Adipocyte (in vitro differentiated cells): ENCODE results near the gene PRKCB.
"Not testable (repeated sequence)": the region's sequence is repeated elsewhere in the genome, so short reads cannot be mapped to it uniquely, and the experiment has no call there.

Experiments used
- DNase-seq: peaks from one replicate; pipeline ENCODE4 v3.0.0-alpha.2; 2015; ENCODE audit warnings: low read depth
- H3K27me3 ChIP-seq: replicated peaks from 2 replicates; pipeline ENCODE4 v1.7.0; 2013; ENCODE audit warnings: mild to moderate bottlenecking, low read length, moderate library complexity; ENCODE audit not compliant: control insufficient read depth, insufficient read depth
- H3K36me3 ChIP-seq: 2 replicates; pipeline ENCODE4 v1.7.0; 2013; ENCODE audit warnings: low read length, mild to moderate bottlenecking, moderate library complexity; ENCODE audit not compliant: control insufficient read depth, insufficient read depth, severe bottlenecking
- H3K4me1 ChIP-seq: 2 replicates; pipeline ENCODE4 v1.7.0; 2013; ENCODE audit warnings: mild to moderate bottlenecking, low read length, moderate library complexity; ENCODE audit not compliant: control insufficient read depth, insufficient read depth
- H3K4me3 ChIP-seq: 2 replicates; pipeline ENCODE4 v1.7.0; 2013; ENCODE audit warnings: mild to moderate bottlenecking, low read length, moderate library complexity
- H3K9ac ChIP-seq: 2 replicates; pipeline ENCODE4 v1.7.0; 2013; ENCODE audit warnings: mild to moderate bottlenecking, low read length, moderate library complexity
- H3K9me3 ChIP-seq: 2 replicates; pipeline ENCODE4 v1.7.0; 2013; ENCODE audit warnings: mild to moderate bottlenecking, low read length, moderate library complexity; ENCODE audit not compliant: control insufficient read depth

The PRKCB gene

GRCh38 chr16:24088767-24089166, 253.0 kb downstream of the PRKCB start:
- no peaks in the 10 kb centered on the region for H3K36me3 ChIP-seq
- no peaks in the 10 kb centered on the region for H3K27me3 ChIP-seq
- DNase-seq: no peak
- H3K9me3 ChIP-seq: peaks cover 21% of the 10 kb centered on the region
- no peak overlapping the region for H3K9ac ChIP-seq
- H3K4me1 ChIP-seq: no peaks in the 10 kb centered on the region
- H3K4me3 ChIP-seq: no peak overlapping the region

- no peak for DNase-seq
- Histone ChIP-seq H3K27me3 (no peaks in the 10 kb centered on the region), H3K36me3 (no peaks in the 10 kb centered on the region), H3K9ac (no peak overlapping the region), H3K9me3 (peaks cover 21% of the 10 kb centered on the region), H3K4me1 (no peaks in the 10 kb centered on the region), H3K4me3 (no peak overlapping the region)
These were observed 255.3 kb downstream of the PRKCB start for GRCh38 chr16:24091125-24091524.

GRCh38 chr16:24093049-24093448, 257.3 kb downstream of the PRKCB start:
- no peak overlapping the region for H3K9ac ChIP-seq
- H3K27me3 ChIP-seq: no peaks in the 10 kb centered on the region
- DNase-seq: no peak
- no peaks in the 10 kb centered on the region for H3K36me3 ChIP-seq
- H3K9me3 ChIP-seq: peaks cover 21% of the 10 kb centered on the region
- no peaks in the 10 kb centered on the region for H3K4me1 ChIP-seq
- H3K4me3 ChIP-seq: no peak overlapping the region

DNA sequence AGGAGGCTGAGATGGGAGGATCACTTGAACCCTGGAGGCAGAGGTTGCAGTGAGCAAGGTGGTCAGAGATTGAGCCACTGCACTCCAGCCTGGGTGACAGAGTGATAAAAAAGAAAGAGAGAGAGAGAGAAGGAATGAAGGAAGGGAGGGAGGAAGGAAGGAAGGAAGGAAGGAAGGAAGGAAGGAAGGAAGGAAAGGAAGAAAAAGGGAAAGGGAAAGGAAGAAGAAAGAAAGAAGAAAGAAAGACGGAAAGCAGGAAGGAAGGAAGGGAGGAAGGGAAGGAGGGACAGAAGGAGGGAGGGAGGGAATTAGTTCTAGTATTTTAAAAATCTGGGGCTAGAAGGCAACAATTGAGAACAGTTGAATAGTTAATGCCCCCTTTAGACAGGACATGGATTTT, 258.9 kb downstream of the PRKCB start:
- Histone ChIP-seq H3K4me1 (no peaks in the 10 kb centered on the region), H3K27me3 (no peaks in the 10 kb centered on the region), H3K9me3 (peaks cover 21% of the 10 kb centered on the region), H3K4me3 (no peak overlapping the region), H3K9ac (no peak overlapping the region), H3K36me3 (no peaks in the 10 kb centered on the region)
- DNase-seq: no peak

DNA sequence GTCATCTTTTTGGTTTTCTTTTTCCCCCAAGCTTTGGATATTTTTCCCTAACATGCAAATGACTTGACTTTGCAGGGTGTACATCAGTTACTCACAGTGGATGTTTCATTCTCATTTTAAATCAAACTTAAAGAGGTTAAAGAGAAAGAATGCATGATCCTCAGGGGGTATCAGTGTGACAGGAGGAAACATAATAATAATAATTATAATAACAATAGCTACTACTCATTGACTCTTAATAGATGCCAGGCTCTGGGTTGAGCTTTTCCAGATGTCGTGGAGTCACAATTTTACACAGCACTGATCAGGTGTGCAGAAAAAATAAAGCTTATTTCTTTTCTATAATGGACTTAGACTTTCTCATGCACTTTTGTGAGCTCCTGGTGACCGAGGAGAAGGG, 263.1 kb downstream of the PRKCB start:
- H3K4me3 ChIP-seq: no peak overlapping the region
- H3K36me3 ChIP-seq: no peaks in the 10 kb centered on the region

DNA sequence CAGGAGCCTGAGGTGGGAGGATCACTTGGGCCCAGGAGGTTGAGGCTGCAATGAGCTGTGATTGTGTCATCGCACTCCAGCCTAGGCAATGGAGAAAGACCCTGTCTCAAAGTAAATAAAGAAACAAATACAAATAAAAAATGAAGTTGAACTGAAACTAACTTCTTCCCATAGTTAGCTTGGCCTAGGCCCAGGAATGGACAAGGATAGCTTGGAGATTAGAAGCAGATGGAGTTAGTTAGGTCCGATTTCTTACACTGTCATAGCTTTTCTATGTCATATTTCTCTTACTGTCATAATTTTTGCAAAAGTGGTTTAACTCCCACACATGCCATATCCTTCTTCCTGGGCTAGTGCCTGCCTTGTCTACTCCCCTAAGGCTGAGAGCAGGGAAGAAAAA, 265.6 kb downstream of the PRKCB start:
- no peak overlapping the region for H3K9ac ChIP-seq
- no peaks in the 10 kb centered on the region for H3K36me3 ChIP-seq
- H3K4me3 ChIP-seq: no peak overlapping the region
- H3K9me3 ChIP-seq: no peaks in the 10 kb centered on the region
- DNase-seq: no peak
- H3K4me1 ChIP-seq: no peaks in the 10 kb centered on the region
- H3K27me3 ChIP-seq: no peaks in the 10 kb centered on the region

More for the DNA sequence above, 263.1 kb downstream of the PRKCB start:
- DNase-seq: no peak
- no peaks in the 10 kb centered on the region for H3K27me3 ChIP-seq
- no peaks in the 10 kb centered on the region for H3K9me3 ChIP-seq
- H3K4me1 ChIP-seq: no peaks in the 10 kb centered on the region
- no peak overlapping the region for H3K9ac ChIP-seq

DNA sequence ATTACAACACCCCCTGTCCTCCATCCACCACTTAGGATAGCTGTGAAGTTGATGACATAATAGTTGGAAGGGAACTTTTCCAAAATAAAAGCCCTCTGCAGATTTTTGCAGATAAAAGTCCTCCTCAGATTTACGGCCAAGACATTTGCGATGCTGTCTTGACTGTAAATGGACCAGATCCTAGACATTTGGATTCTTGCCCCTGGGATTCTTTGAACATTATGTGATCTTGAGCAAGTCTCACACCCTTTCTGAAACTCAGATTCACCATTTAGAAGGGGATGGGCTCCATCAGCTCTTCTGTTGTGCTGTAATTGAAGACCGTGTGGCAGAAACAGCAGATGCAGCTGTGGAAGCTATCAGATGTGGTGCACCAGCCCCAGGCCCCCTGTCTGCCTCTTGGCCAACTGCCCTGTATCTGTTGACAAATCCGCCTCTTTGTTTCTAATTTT, 266.5 kb downstream of the PRKCB start:
- no peak overlapping the region for H3K4me3 ChIP-seq
- H3K9ac ChIP-seq: no peak overlapping the region
- no peaks in the 10 kb centered on the region for H3K36me3 ChIP-seq
- H3K4me1 ChIP-seq: no peaks in the 10 kb centered on the region
- H3K27me3 ChIP-seq: no peaks in the 10 kb centered on the region
- no peak for DNase-seq
- H3K9me3 ChIP-seq: no peaks in the 10 kb centered on the region

- not testable (repeated sequence) for H3K4me3 ChIP-seq, H3K27me3 ChIP-seq, H3K9me3 ChIP-seq, H3K9ac ChIP-seq, DNase-seq, H3K36me3 ChIP-seq, H3K4me1 ChIP-seq
These were observed 269.7 kb downstream of the PRKCB start for GRCh38 chr16:24105471-24105870.

DNA sequence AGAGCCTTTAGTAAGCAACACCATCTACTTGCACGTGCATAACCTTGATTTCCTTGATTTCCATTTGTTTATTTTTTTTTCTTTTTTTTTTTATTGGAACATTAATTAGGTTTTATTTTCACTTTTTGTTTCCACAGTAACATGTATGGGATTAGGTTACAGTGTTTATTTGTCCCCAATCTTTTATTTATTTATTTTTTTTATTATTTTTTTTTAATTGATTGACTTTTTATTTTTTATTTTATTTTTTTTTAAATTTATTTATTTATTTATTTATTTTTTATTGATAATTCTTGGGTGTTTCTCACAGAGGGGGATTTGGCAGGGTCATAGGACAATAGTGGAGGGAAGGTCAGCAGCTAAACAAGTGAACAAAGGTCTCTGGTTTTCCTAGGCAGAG, 272.3 kb downstream of the PRKCB start:
- H3K9ac ChIP-seq, H3K36me3 ChIP-seq, DNase-seq, H3K4me3 ChIP-seq, H3K4me1 ChIP-seq, H3K27me3 ChIP-seq, H3K9me3 ChIP-seq: not testable (repeated sequence)

DNA sequence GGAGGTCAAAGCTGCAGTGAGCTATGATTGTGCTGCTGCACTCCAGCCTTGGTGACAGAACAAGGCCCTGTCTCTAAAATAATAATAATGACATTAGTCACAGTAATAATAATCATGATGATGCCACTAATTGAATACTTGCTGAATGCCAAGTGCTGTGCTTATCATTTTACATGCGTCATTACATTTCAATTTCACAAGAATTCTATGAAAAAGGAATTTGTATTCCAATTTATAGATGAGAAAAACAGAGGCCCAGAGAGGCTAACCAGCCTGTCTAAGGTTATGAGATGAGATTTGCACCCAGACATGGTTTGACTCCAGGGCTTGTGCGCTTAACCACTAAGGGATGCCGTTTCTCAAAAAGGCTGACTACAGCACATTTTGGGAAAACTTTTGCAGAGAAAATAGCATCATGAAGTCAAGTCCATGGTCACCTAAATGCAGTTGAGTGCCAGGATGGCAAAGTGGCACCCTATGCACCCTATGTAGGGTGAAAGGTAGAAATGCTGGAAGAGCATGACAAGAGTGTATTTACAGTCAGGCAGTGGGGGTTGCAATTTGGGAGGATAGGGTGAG, 276.0 kb downstream of the PRKCB start:
- Histone ChIP-seq H3K27me3 (no peaks in the 10 kb centered on the region), H3K9ac (no peak overlapping the region), H3K4me3 (no peak overlapping the region), H3K36me3 (no peaks in the 10 kb centered on the region), H3K9me3 (no peaks in the 10 kb centered on the region), H3K4me1 (no peaks in the 10 kb centered on the region)
- DNase-seq: no peak

DNA sequence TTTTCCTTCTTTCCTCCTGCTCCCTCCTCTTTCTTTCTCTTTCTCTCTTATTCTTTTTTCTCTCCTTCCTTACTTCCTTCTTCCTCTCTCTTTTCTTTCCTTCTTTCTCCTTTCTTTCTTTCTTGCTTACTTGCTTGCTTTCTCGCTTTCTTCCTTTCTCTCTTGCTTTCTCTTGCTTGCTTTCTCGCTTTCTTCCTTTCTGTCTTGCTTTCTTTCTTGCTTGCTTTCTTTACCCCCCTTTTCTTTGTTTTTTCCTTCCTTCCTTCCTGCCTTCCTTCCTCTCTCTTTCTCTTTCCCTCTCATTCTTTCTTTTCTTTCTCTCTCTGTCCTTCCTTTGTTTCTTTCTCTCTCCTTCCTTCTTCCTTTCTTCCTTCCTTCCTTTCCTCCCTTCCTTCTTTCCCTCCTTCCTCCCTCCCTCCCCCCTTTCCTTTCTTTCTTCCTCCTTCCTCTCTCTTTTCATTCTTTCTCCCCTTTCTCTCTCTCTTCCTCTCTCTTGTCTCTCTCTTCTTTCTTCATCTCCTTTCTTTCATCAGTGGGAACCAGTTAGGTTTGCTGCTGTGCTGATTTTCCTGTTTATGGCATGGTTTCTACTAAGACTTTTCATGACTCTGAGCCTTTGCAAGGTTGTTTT, 277.4 kb downstream of the PRKCB start:
- no peaks in the 10 kb centered on the region for H3K27me3 ChIP-seq
- no peaks in the 10 kb centered on the region for H3K4me1 ChIP-seq
- DNase-seq: no peak
- no peaks in the 10 kb centered on the region for H3K36me3 ChIP-seq
- H3K4me3 ChIP-seq: no peak overlapping the region
- no peak overlapping the region for H3K9ac ChIP-seq
- no peaks in the 10 kb centered on the region for H3K9me3 ChIP-seq

DNA sequence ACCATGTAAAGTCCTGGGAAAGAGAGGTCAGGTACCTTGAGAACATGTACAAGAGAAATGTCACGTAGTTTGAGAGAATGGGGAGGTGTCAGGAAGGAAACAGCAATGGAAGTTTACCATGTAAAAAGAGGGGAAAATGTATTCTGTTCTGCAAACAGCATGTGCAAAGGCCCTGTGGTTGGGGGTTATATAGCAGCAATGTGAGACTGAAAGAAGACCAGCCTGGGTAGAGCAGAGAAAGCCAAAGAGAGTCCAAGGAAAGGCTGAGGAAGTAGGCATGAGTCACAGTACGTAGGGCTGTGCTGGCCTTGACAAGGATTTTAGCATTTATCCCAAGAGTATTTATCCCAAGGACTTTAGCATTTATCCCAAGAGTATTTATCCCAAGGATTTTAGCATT, 279.1 kb downstream of the PRKCB start:
- Histone ChIP-seq H3K4me1 (no peaks in the 10 kb centered on the region), H3K9ac (no peak overlapping the region), H3K4me3 (no peak overlapping the region), H3K27me3 (no peaks in the 10 kb centered on the region), H3K9me3 (no peaks in the 10 kb centered on the region), H3K36me3 (no peaks in the 10 kb centered on the region)
- no peak for DNase-seq
